Measurements from ENCODE around the gene CAPZA1. TPM values are rescaled to one million over a fixed set of nuclear protein-coding genes. Genes with fewer than 3 reads are reported as not detected.

CAPZA1 gene
- total and polyA plus RNA-seq, 10 of the 15 experiments (the other 5 are each of a cell fraction or from before 2014, with no cell fraction given) = 187 to 886 (median 278) TPM

- no peak overlapping the region for H3K27ac ChIP-seq (ENCODE audit: control insufficient read depth, insufficient read depth)
- no peak for TF ChIP-seq POLR2AphosphoS5 (IDR thresholded peaks at IDR 0.05; ENCODE audit: low read length)
- no peak for TF ChIP-seq ZNF217 (IDR thresholded peaks at IDR 0.05)
- TF ChIP-seq ZBED1 (IDR thresholded peaks at IDR 0.05; ENCODE audit: borderline replicate concordance) = no peak
- no peak for TF ChIP-seq CUX1 (IDR thresholded peaks at IDR 0.05; ENCODE audit: insufficient replicate concordance, low read depth, low read length)
- no peak for TF ChIP-seq RELA (IDR thresholded peaks at IDR 0.05; ENCODE audit: borderline replicate concordance, partially characterized antibody)
- H3K79me2 ChIP-seq (ENCODE audit: control insufficient read depth, insufficient read depth, low read length) = no peaks in the 10 kb centered on the region
- no peaks in the 10 kb centered on the region for H3K27me3 ChIP-seq (replicated peaks in 1 of 2; ENCODE audit: control insufficient read depth in 2 of 2, insufficient read depth in 2 of 2, low read length in 1 of 2)
- WGBS (ENCODE audit: insufficient coverage, insufficient replicate concordance, low lambda C conversion rate, missing lambda C conversion rate) = 92% methylated on average over 7 of the region's 7 CpGs
- CTCF ChIA-PET = interaction anchor here (1.0 to 3.0 kb wide), 2 partner anchors 23 to 60 kb away, joined by 3 to 9 read pairs; partner anchors contain the start of gene MOV10
- no peaks in the 10 kb centered on the region for H4K20me1 ChIP-seq (ENCODE audit: control insufficient read depth, insufficient read depth)
- POLR2A ChIA-PET = no interaction called here
- RAD21 ChIA-PET (ENCODE audit: unreplicated experiment) = no interaction called here
- no peak overlapping the region for H3K4me2 ChIP-seq (ENCODE audit: control insufficient read depth, insufficient read depth)
- ATAC-seq (no peak), DNase-seq (ENCODE audit: low read depth, low spot score) (no peak), FAIRE-seq (no peak)
- H3K9me3 ChIP-seq (replicated peaks; ENCODE audit: control insufficient read depth, insufficient read depth, low read length) = no peaks in the 10 kb centered on the region
- peaks cover 4 to 23% of the 10 kb centered on the region in 2 experiments; a peak in 3 of 4 replicates for H3K36me3 ChIP-seq (ENCODE audit: control insufficient read depth in 2 of 2, insufficient read depth in 2 of 2, low read length in 1 of 2)
- in situ Hi-C loops (cut with MboI) (no loop called here), intact Hi-C loops (cut with micrococcal nuclease; ENCODE audit: unreplicated experiment) (no loop called here)
- peaks cover 20% of the 10 kb centered on the region for H3K4me1 ChIP-seq (ENCODE audit: control insufficient read depth, insufficient read depth, low read length)
- SMC1A ChIA-PET (ENCODE audit: uncharacterized antibody, unreplicated experiment) = interaction anchor here (0.8 to 2.7 kb wide), 2 partner anchors 10 to 22 kb away, joined by 4 to 8 read pairs; partner anchors contain the start of gene MOV10
- no TSS peak for BruUV-seq (replicated peaks)
- no peak overlapping the region for H3K4me3 ChIP-seq
- H3K9ac ChIP-seq (ENCODE audit: control insufficient read depth, insufficient read depth, low read length) = no peak overlapping the region
- H2AFZ ChIP-seq (ENCODE audit: control insufficient read depth, low read depth, low read length) = no peak overlapping the region
Observed at GRCh38 chr1:112696578-112697314, 77.1 kb downstream of the CAPZA1 start.
